Measurements from ENCODE around the gene AQP4.

The AQP4 gene, protein sequence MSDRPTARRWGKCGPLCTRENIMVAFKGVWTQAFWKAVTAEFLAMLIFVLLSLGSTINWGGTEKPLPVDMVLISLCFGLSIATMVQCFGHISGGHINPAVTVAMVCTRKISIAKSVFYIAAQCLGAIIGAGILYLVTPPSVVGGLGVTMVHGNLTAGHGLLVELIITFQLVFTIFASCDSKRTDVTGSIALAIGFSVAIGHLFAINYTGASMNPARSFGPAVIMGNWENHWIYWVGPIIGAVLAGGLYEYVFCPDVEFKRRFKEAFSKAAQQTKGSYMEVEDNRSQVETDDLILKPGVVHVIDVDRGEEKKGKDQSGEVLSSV

GRCh38 chr18:26865557-26865956 lies at the start of gene AQP4:
TSS of gene AQP4 (minus strand) at chr18:26865707. CDS start at chr18:26865689, 18 bp downstream.
- DNase-seq (ENCODE audit: low read depth in 3 of 3, low spot score in 1 of 3): no peak

GRCh38 chr18:26911840-26912239 lies 46.3 kb upstream of the AQP4 start:
- no peak for DNase-seq (ENCODE audit: low read depth in 3 of 3, low spot score in 1 of 3)

GRCh38 chr18:26909599-26910290 lies 44.2 kb upstream of the AQP4 start:
- no peak for DNase-seq (ENCODE audit: low read depth in 3 of 3, low spot score in 1 of 3)

GRCh38 chr18:26908906-26909305 lies 43.4 kb upstream of the AQP4 start:
- DNase-seq (ENCODE audit: low read depth in 3 of 3, low spot score in 1 of 3): no peak

DNA sequence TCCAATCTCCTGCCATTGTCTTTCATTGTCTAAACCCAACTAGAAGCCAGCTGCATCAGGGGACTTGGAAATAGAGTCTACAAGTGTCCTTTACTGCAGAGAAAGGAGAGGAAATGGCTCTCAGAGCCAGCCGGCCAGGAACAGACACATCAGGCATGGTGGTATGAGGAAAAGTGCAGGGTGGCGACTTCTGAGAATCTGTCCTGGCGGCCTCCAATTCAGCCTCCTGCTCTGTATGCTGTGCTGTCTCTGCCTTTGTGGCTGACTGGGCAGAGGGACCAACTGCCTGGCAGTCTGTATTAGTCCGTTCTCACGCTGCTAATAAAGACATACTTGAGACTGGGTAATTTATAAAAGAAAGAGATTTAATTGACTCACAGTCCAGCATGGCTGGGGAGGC lies 36.8 kb upstream of the AQP4 start:
- no peak for DNase-seq (ENCODE audit: low read depth in 3 of 3, low spot score in 1 of 3)

DNA sequence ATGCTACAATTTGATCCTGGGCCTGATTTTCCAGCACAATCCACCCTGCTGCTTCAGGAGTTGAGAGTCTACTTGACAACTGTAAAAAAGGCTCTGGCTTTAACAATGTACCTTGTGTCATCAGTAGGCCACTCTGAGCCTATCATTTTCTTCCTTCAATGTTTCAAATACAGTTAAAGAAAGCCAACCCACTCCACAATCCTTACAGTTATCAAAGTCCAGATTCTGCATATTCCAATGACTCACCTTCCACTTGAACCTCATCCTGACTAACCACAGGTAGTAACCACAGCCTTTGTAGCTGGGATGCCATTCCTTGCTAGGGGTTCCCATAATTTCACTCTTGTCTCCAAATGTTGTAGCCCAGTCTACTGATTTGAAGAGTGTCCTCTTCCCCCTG lies 35.5 kb upstream of the AQP4 start:
- no peak for DNase-seq (ENCODE audit: low read depth in 3 of 3, low spot score in 1 of 3)

DNA sequence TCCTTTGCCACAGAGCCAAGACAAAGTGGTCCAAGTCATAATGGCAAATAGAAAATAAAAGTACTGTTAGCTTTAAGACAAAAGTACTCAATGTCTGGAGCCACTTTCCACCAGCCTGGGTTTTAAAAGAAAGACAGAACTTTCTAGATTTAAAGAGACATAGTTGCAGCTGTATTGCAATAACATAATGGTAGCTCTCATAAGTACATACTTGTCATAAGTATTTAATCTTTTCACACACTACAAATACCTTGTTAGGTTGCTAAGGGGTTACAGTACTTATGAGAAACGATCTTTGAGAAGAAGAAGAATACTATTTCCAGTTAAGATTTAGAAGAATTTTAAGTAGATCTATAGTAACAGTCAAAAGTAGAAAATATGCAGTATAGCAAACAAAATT lies 28.9 kb upstream of the AQP4 start:
- DNase-seq (ENCODE audit: low read depth in 3 of 3, low spot score in 1 of 3): no peak

- DNase-seq (ENCODE audit: low read depth in 3 of 3, low spot score in 1 of 3): no peak
These were observed 28.5 kb upstream of the AQP4 start for GRCh38 chr18:26893996-26894395.

- DNase-seq (ENCODE audit: low read depth in 3 of 3, low spot score in 1 of 3): no peak
These were observed 22.8 kb upstream of the AQP4 start for GRCh38 chr18:26888259-26888658.

DNA sequence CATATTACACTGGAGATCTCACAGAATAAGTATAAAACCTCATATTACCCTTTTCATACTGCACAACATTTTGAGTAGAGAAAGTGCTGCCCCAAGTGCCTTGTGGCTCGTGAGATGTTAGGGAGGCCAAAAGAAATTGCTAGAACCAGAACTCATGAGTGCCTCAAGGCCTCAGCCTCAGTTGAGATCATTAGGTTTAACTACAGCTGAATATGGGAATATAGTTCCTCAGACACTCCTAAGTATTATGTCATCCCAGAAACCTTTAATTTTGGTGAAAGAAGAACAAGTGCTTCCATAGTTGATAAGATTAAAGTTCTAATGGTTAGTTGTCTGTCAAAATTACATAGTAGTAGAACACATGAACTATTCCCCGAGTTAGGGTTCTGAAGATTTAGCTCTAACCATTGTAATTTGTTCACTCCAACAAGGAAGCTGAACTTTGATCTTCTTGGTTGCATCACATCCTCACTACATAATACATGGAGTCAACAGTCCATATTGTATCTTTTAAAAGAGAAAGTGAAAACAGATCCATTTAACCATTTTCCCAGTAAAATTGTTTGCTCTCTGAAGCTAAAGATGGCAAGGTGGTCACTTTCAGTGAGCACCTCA lies 9.6 kb upstream of the AQP4 start:
- DNase-seq (ENCODE audit: low read depth in 3 of 3, low spot score in 1 of 3): no peak

DNA sequence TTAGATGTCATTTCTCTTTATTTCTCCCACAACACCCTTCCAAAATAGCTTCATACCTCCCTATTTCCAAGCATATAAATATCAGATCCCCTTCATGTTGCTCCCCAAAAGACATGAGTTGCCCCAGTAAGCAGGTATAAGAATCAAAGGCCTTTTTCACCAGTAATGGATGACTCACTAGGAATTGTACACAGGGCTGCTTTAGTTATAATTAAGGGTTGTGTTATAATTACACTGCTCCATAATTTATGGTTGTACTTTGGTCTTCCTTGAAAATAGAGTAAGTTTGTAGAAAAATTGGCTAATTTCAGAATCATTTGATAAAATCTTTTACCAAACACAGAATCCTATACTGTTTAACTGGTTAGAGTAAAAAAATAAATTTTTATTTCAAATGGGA lies 8.8 kb upstream of the AQP4 start:
- no peak for DNase-seq (ENCODE audit: low read depth in 3 of 3, low spot score in 1 of 3)

GRCh38 chr18:26869640-26870039 lies 4.1 kb upstream of the AQP4 start:
- DNase-seq (ENCODE audit: low read depth in 3 of 3, low spot score in 1 of 3): no peak

- no peak for DNase-seq (ENCODE audit: low read depth in 3 of 3, low spot score in 1 of 3)
These were observed 3.6 kb upstream of the AQP4 start for GRCh38 chr18:26868968-26869586.

- no peak for DNase-seq (ENCODE audit: low read depth in 3 of 3, low spot score in 1 of 3)
These were observed 2.0 kb upstream of the AQP4 start for GRCh38 chr18:26867471-26867870.

- no peak for DNase-seq (ENCODE audit: low read depth in 3 of 3, low spot score in 1 of 3)
These were observed 849 bp downstream of the AQP4 start for GRCh38 chr18:26864658-26865057.

DNA sequence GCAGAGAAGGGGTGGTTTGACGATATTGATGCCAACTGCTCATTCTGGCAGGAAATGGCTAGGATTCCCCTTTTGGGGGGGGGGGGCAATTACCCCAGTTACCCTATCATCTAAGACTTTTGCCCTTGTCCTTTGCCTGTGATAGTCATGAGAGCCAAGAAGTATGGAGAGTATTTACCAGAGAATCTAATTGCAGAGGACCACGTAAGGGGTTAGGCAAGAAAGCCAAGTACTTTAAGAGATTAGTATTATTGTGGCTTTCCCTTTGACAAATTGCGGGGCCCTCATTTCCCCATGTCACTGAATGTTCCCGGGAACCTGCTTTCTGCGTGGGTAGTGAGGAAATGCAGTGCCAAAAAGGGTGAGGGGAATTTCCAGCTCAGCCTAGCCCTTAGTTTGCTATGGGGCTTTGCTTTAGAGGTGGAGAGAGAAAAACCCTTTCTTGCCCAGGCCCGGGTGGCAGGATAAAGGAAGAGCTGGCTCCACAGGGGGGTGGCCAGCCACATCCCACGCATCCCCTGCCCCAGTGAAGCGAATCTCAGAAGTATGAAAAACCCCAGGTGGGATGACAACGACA lies 1.5 kb downstream of the AQP4 start:
- no peak for DNase-seq (ENCODE audit: low read depth in 3 of 3, low spot score in 1 of 3)

- DNase-seq (ENCODE audit: low read depth in 3 of 3, low spot score in 1 of 3): no peak
These were observed 2.2 kb downstream of the AQP4 start for GRCh38 chr18:26863122-26863879.

DNA sequence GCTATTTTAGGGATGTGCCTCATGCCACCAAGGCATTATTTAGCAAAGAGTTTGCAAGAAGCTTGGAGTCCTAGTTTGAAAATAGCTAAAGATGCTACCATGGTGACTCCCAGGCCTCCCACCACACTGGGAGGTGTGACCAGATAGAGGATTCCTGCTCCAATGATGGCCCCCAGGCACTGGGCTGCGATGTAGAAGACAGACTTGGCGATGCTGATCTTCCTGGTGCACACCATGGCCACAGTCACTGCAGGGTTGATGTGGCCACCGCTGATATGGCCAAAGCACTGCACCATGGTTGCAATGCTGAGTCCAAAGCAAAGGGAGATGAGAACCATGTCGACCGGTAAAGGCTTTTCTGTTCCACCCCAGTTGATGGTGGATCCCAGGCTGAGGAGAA lies 3.4 kb downstream of the AQP4 start:
- DNase-seq (ENCODE audit: low read depth in 3 of 3, low spot score in 1 of 3): no peak

DNA sequence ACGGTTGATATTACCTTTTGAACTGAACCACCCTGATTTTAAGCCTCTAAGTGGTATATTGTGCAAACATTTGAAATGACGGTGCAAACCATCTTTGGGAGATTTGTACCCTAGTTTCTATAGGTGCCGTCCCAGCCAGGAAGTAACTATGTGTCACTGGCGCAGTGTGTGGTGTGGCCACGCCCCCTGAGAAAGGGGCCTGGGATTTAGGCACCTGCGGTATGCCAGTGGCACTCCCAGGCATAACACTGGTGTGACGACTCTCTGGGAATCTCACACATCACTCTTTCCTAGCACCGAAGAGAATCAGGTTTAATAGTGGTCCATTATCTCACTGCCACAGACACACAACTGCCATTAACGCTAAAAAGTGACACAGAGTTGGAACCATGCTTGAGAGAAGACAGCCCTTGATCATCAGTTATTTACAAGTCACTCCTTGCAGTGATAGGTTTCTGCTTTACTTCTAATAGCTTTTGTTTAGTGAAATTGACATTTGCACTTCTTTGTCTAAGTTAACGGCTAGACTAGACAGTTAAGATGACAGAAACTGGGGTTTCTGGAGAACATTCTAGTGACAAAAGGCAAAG lies 11.1 kb downstream of the AQP4 start:
- no peak for DNase-seq (ENCODE audit: low read depth in 3 of 3, low spot score in 1 of 3)

DNA sequence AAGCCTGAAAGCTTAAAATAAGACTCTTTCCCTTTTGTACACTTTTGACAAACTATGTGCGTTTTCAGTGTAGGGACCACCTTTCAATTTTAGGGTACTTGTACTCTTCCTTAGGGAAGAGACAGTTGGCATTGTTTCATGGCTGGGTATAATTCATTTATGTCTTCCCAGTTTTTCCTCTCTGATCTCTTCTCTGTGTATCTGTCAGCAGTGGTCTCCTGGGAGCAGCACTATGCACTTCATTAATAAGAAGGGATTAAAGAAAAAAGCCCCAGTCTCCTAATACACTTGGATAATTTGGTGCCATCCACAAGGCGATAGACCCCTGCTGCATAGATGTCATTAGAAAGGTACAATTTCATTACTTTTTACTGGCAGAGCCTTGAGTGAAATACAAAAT lies 12.1 kb downstream of the AQP4 start:
- DNase-seq (ENCODE audit: low read depth in 3 of 3, low spot score in 1 of 3): no peak

DNA sequence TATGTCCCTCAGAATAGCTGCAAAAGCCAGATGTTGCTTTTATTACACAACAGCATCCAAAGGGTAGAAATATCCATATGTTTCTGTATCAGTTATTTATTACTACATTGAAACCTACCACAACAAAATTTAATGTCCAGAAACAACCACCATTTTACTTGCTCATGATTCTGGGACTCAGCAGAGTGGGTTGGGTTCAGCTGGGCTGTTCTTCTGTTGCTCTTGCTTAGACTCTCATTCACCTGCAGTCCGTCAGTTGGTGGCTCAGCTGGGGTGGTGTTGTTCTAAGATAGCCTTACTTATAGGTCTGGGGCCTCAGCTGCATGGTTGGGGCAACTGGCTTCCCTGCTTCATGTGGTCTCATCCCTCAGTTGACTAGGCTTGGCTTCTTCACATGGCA lies 21.7 kb downstream of the AQP4 start:
- DNase-seq (ENCODE audit: low read depth in 3 of 3, low spot score in 1 of 3): no peak

All from stimulated activated CD4-positive, alpha-beta T cell treated with anti-CD3 and anti-CD28 coated beads, TNF-alpha, amount 100 ng/mL, for 1 hour (primary cell).